HG03354 (cell line): Measurements from ENCODE around the gene C11orf86.

Source experiments
- ATAC-seq: cut with Tn5 transposase; IDR thresholded peaks from one replicate; pipeline ENCODE4 v1.9.1; 2021; ENCODE audit warnings: mild to moderate bottlenecking; ENCODE audit not compliant: unreplicated experiment, poor library complexity, severe bottlenecking

The C11orf86 gene

GRCh38 chr11:67022341-67022933 lies 47.3 kb downstream of the C11orf86 start:
- no peak for ATAC-seq

DNA sequence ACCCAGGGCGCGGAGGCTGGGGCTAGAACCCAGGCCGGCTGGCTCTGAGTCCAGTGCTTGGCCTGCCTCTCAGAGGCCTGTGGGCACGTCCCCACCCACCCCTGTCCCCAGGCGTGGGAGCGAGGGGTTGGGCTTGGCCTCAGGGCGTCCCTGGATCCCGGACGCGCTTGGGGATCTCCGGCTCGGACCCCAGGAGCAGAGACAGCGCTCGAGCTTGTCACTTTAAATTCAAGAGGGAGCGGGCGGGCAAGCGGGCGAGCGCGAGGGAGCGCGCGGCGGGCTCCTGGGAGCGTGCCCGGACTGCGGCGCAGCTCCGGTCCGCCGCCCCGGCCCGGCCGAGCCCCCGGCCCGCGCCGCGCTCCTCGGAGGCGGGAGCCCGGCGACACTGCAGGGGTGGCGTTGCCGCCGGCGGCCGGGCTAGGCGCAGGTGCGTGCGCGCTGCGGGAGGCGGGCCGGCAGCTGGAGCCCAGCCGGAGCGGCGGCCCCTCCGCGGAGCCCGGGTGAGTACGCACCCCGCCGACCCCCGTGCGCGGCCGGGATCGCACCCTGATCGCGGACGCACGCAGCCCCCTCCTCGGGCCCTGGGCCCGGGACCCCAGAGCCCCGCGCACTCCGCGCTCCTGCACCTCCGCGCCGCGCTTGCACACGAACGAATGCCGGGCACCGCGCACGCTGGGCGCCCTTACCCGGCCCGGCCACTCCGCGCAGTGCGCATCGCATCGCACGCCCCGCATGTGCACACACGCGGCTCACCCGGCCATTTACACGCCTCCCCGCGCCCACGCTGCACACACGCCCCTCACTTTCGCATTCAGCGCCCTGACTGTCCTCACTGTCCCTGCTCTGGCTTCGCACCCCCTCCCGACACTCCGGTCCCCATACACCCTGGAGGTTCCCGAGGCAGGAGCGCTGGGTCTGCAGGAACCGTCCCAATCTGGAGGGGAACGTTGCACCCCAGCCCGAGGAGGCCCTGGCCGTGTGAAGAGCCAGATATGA lies 48.2 kb downstream of the C11orf86 start, which contains the start of gene SYT12:
Gene SYT12 (plus strand): TSS at position 174 of the 996 bp plus-strand sequence. CDS start 7,011 bp downstream, outside the sequence.
- no peak for ATAC-seq

DNA sequence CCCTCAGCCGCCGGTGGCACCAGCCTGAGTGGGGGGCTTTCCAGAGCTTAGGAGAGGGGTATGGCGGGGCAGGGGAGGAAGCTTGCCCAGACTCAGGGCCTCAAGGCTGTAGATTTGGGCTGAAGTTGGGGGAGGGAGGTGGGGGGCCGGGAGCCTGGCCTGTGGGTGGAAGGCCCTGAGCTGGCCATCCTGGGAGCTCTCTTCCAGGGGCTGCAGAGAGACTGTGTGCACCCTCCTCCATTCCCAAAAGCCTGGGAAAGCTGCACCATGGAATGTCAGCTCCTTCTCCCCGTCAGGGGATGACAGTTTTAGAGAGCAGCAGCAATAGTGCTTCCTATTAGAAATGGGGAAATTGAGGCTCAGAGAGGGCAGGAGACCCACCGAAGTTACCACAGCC lies 48.9 kb downstream of the C11orf86 start:
- no peak for ATAC-seq

DNA sequence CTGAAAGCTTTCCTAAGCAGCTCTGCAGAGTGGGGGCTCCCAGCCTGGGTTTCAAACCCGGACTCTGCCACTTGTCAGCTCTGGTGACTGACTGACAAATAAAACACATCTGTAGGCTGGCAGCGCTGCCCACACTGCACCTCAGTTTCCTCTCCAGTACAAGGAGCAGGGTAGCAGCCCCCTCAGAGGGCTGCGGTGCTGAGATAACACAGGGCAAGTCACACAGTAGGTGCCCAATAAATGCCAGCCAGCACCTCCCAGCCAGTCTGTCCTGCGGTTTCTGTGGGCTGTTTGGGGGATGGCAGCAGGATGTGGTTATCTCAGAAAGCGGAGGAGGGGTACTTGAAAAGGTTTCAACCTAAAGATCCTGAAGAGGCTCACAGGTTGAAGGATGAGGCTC lies 49.3 kb downstream of the C11orf86 start:
- ATAC-seq: no peak

DNA sequence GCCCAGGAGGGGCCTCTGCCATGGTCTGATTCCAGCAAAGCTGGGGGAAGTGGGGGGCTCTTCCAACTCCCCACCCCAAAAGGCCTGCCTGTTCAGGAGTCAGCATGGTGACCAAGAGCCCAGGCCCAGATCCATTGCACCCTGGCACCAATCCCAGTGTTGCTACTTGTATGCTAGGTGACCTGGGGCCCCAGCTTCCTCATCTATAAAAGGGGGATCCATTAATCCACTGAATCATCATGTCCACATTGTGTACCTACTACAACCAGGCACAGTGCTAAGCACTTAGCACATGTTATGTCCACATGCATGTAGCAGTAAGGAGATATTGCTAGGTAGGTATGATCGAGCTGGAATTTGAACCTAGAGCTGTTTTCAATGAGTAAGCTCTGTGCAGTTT lies 49.9 kb downstream of the C11orf86 start:
- no peak for ATAC-seq

- no peak for ATAC-seq
Observed at GRCh38 chr11:67025750-67026149, 50.6 kb downstream of the C11orf86 start.
